Chondrocyte (in vitro differentiated cells): Measurements from ENCODE around the gene SLFN12. TPM values are rescaled to one million over a fixed set of nuclear protein-coding genes. Genes with fewer than 3 reads are reported as not detected.

Experiments used
- DNase-seq: peaks from one replicate; pipeline ENCODE4 v3.0.0; 2021; ENCODE audit warnings: mixed read lengths, low spot score
- H3K27ac Mint-ChIP-seq: one replicate; pipeline ENCODE4 v1.8.0; 2021; ENCODE audit warnings: mild to moderate bottlenecking, moderate library complexity, mixed read lengths; ENCODE audit not compliant: unreplicated experiment
- H3K27me3 Mint-ChIP-seq: 2 replicates; pipeline ENCODE4 v1.8.0; 2021; ENCODE audit warnings: low read depth, mixed read lengths
- H3K36me3 Mint-ChIP-seq: 2 replicates; pipeline ENCODE4 v1.8.0; 2021; ENCODE audit warnings: low read depth, mixed read lengths
- H3K4me1 Mint-ChIP-seq: 2 replicates; pipeline ENCODE4 v1.8.0; 2021; ENCODE audit warnings: low read depth, mild to moderate bottlenecking, mixed read lengths
- H3K4me3 Mint-ChIP-seq: one replicate; pipeline ENCODE4 v1.8.0; 2021; ENCODE audit warnings: mild to moderate bottlenecking, moderate library complexity, mixed read lengths; ENCODE audit not compliant: unreplicated experiment
- H3K9me3 Mint-ChIP-seq: 2 replicates; pipeline ENCODE4 v1.8.0; 2021; ENCODE audit warnings: low read depth, mixed read lengths
- total RNA-seq: library from RNA; stranded (reverse); gene quantifications from 3 replicates; pipeline ENCODE4 v1.2.1, GENCODE V29; 2021
- TF ChIP-seq, protein P1 (sequence below): fragments of 200-600 bp; sonication (generic); IDR thresholded peaks from 2 replicates; pipeline ENCODE4 v1.5.0; 2021; ENCODE audit warnings: antibody characterized with exemption, mild to moderate bottlenecking, moderate library complexity

The SLFN12 gene
- total RNA-seq, 1 donor from 2014 or later, result 10.5 TPM

- no peak for DNase-seq
- H3K27ac Mint-ChIP-seq, result no peak overlapping the region
- TF ChIP-seq, protein P1, sequence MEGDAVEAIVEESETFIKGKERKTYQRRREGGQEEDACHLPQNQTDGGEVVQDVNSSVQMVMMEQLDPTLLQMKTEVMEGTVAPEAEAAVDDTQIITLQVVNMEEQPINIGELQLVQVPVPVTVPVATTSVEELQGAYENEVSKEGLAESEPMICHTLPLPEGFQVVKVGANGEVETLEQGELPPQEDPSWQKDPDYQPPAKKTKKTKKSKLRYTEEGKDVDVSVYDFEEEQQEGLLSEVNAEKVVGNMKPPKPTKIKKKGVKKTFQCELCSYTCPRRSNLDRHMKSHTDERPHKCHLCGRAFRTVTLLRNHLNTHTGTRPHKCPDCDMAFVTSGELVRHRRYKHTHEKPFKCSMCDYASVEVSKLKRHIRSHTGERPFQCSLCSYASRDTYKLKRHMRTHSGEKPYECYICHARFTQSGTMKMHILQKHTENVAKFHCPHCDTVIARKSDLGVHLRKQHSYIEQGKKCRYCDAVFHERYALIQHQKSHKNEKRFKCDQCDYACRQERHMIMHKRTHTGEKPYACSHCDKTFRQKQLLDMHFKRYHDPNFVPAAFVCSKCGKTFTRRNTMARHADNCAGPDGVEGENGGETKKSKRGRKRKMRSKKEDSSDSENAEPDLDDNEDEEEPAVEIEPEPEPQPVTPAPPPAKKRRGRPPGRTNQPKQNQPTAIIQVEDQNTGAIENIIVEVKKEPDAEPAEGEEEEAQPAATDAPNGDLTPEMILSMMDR, result no peak
Measured at GRCh38 chr17:35361027-35361426, 71.3 kb downstream of the SLFN12 start.

More at GRCh38 chr17:35361027-35361426, 71.3 kb downstream of the SLFN12 start:
- Mint-ChIP-seq H3K27me3 (peaks cover 29% of the 10 kb centered on the region), H3K9me3 (no peaks in the 10 kb centered on the region), H3K4me1 (peaks cover 4% of the 10 kb centered on the region), H3K36me3 (peaks cover 4% of the 10 kb centered on the region), H3K4me3 (no peak overlapping the region)

Other genes with a start within 250 kb of the SLFN12 start
- not detected in 3 replicates for gene SLC35G3, start 238.1 kb downstream of the SLFN12 start, total RNA-seq
- gene SLFN5, start 189.4 kb downstream of the SLFN12 start, total RNA-seq, result 36.2 to 90.5 TPM (median 89.4 TPM) in 3 replicates
- 15.2 to 19.0 TPM (median 18.2 TPM) in 3 replicates for gene SLFN11, start 58.9 kb downstream of the SLFN12 start, total RNA-seq
- gene SLFN13, start 16.3 kb upstream of the SLFN12 start, total RNA-seq, result 4.5 to 5.0 TPM (median 4.9 TPM) in 3 replicates
- not detected in 3 replicates for gene SLFN12L, start 105.2 kb upstream of the SLFN12 start, total RNA-seq
- gene SLFN14, start 128.3 kb upstream of the SLFN12 start, total RNA-seq, result not detected in 3 replicates
- 5.5 to 8.9 TPM (median 5.6 TPM) in 3 replicates for gene PEX12, start 146.1 kb upstream of the SLFN12 start, total RNA-seq
- gene AP2B1, start 154.8 kb upstream of the SLFN12 start, total RNA-seq, result 182 to 197 TPM (median 187 TPM) in 3 replicates